GM23338 (cell line): ENCODE results near the gene GNB4. TPM values are rescaled to one million over a fixed set of nuclear protein-coding genes. Genes with fewer than 3 reads are reported as not detected.

ENCODE experiments used
- ATAC-seq: fragments of 200-7000 bp; cut with Tn5 transposase; 3 replicates; pipeline ENCODE4 v1.9.1; 2020
- DNase-seq: peaks from one replicate; pipeline ENCODE4 v3.0.0-alpha.2; 2015; ENCODE audit warnings: low spot score
- H2AFZ ChIP-seq: fragments of 200-600 bp; sonication (generic); 2 replicates; pipeline ENCODE4 v1.8.0; 2016; ENCODE audit warnings: antibody characterized with exemption, mild to moderate bottlenecking, moderate library complexity
- H3F3A ChIP-seq: fragments of 200-600 bp; sonication (generic); replicated peaks from 2 replicates; pipeline ENCODE4 v1.8.0; 2017; ENCODE audit warnings: antibody characterized with exemption, mixed run types, low read depth
- H3K27ac ChIP-seq: fragments of 200-600 bp; sonication (generic); 2 replicates; pipeline ENCODE4 v1.6.1; 2016; ENCODE audit warnings: low read depth
- H3K27me3 ChIP-seq: fragments of 200-600 bp; sonication (generic); 2 replicates; pipeline ENCODE4 v1.8.0; 2016; ENCODE audit warnings: mild to moderate bottlenecking, mixed run types, moderate library complexity; ENCODE audit not compliant: insufficient read depth
- H3K36me3 ChIP-seq: fragments of 200-600 bp; sonication (generic); 2 replicates; pipeline ENCODE4 v1.8.0; 2016; ENCODE audit warnings: mild to moderate bottlenecking; ENCODE audit not compliant: insufficient read depth
- H3K4me1 ChIP-seq: fragments of 200-600 bp; sonication (generic); 2 replicates; pipeline ENCODE4 v1.8.0; 2016; ENCODE audit warnings: mild to moderate bottlenecking, moderate library complexity; ENCODE audit not compliant: insufficient read depth
- H3K4me2 ChIP-seq: fragments of 200-600 bp; sonication (generic); 2 replicates; pipeline ENCODE4 v1.7.1; 2017; ENCODE audit warnings: mixed run types
- H3K4me3 ChIP-seq: fragments of 200-600 bp; sonication (generic); 2 replicates; pipeline ENCODE4 v1.6.1; 2016; ENCODE audit warnings: mixed run types
- H3K79me2 ChIP-seq: fragments of 200-600 bp; sonication (generic); replicated peaks from 2 replicates; pipeline ENCODE4 v1.8.0; 2017; ENCODE audit warnings: mild to moderate bottlenecking; ENCODE audit not compliant: insufficient read depth
- H3K9me2 ChIP-seq: fragments of 200-600 bp; sonication (generic); 2 replicates; pipeline ENCODE4 v1.8.0; 2017; ENCODE audit not compliant: insufficient read depth
- H4K20me1 ChIP-seq: fragments of 200-600 bp; sonication (generic); replicated peaks from 2 replicates; pipeline ENCODE4 v1.8.0; 2017; ENCODE audit warnings: mild to moderate bottlenecking; ENCODE audit not compliant: insufficient read depth
- H3K27ac Mint-ChIP-seq: 2 replicates; pipeline ENCODE4 v1.8.0; 2020; ENCODE audit warnings: inconsistent platforms, mild to moderate bottlenecking, moderate library complexity, mixed read lengths
- H3K27me3 Mint-ChIP-seq: 3 replicates; pipeline ENCODE4 v1.8.0; 2022; ENCODE audit warnings: low read depth, mild to moderate bottlenecking, moderate library complexity, mixed read lengths, inconsistent platforms; ENCODE audit not compliant: insufficient read depth, poor library complexity
- H3K36me3 Mint-ChIP-seq: 3 replicates; pipeline ENCODE4 v1.8.0; 2021; ENCODE audit warnings: low read depth, mild to moderate bottlenecking, inconsistent platforms, moderate library complexity, mixed read lengths
- H3K4me1 Mint-ChIP-seq: 3 replicates; pipeline ENCODE4 v1.8.0; 2020; ENCODE audit warnings: mild to moderate bottlenecking, inconsistent platforms, mixed read lengths
- H3K4me3 Mint-ChIP-seq: 3 replicates; pipeline ENCODE4 v1.8.0; 2021; ENCODE audit warnings: moderate library complexity, mild to moderate bottlenecking, inconsistent platforms, mixed read lengths
- H3K9me3 Mint-ChIP-seq: 3 replicates; pipeline ENCODE4 v1.8.0; 2020; ENCODE audit warnings: moderate library complexity, mild to moderate bottlenecking, inconsistent platforms, mixed read lengths
- CREB1 ChIP-seq: fragments of 250-450 bp; sonication (Bioruptor Pico); IDR thresholded peaks from 2 replicates; pipeline ENCODE4 v1.5.0; 2020; ENCODE audit warnings: low read depth, mild to moderate bottlenecking, moderate library complexity
- CTCF ChIP-seq, 2 experiments: fragments of 200-600 bp in 1 of 2; sonication (generic) in 1 of 2; conservative IDR thresholded peaks; 2 replicates each; pipeline versions ENCODE4 v1.5.1 to v1.6.1; 2016 to 2017; ENCODE audit warnings: antibody characterized with exemption in 2 of 2, low read depth in 2 of 2, mild to moderate bottlenecking in 2 of 2, moderate library complexity in 1 of 2
- EZH2 ChIP-seq: fragments of 200-600 bp; sonication (generic); IDR thresholded peaks from one replicate; pipeline ENCODE4 v1.8.0; 2017; ENCODE audit warnings: antibody characterized with exemption, mild to moderate bottlenecking, low read depth; ENCODE audit not compliant: unreplicated experiment
- EZH2phosphoT487 ChIP-seq: fragments of 200-600 bp; sonication (generic); IDR thresholded peaks from one replicate; pipeline ENCODE4 v1.8.1; 2018; ENCODE audit warnings: antibody characterized with exemption; ENCODE audit not compliant: unreplicated experiment
- JUNB ChIP-seq: IDR thresholded peaks from one replicate; pipeline ENCODE4 v1.6.1; 2016; ENCODE audit warnings: antibody characterized with exemption; ENCODE audit not compliant: unreplicated experiment
- NANOG ChIP-seq: IDR thresholded peaks from 2 replicates; pipeline ENCODE4 v1.6.1; 2016; ENCODE audit warnings: antibody characterized with exemption, borderline replicate concordance
- POLR2AphosphoS5 ChIP-seq: IDR thresholded peaks from 2 replicates; pipeline ENCODE4 v1.6.1; 2016; ENCODE audit warnings: antibody characterized with exemption, low read depth
- STAT1 ChIP-seq: IDR thresholded peaks from one replicate; pipeline ENCODE4 v1.6.1; 2016; ENCODE audit warnings: antibody characterized with exemption; ENCODE audit not compliant: unreplicated experiment
- ZNF114 ChIP-seq: fragments of 250-450 bp; sonication (Bioruptor Pico); IDR thresholded peaks from 2 replicates; pipeline ENCODE4 v1.5.0; 2020; ENCODE audit warnings: mild to moderate bottlenecking, moderate library complexity
- ZNF331 ChIP-seq: fragments of 250-450 bp; sonication (Bioruptor Pico); IDR thresholded peaks from 2 replicates; pipeline ENCODE4 v1.5.0; 2020; ENCODE audit warnings: low read depth, mild to moderate bottlenecking, moderate library complexity
- polyA plus RNA-seq: library from polyadenylated mRNA; unstranded; fragments of >200 nt; fragmentation: Nextera tagmentation; extraction: Ambion mirVana; gene quantifications from 2 replicates; pipeline ENCODE4 v1.2.1, GENCODE V29; 2016
- total RNA-seq: library from RNA; depleted of rRNA; stranded (reverse); fragments of >200 nt; shearing (Covaris generic); gene quantifications from 2 replicates; pipeline ENCODE4 v1.2.3, GENCODE V29; 2014
- TF ChIP-seq, protein P1 (sequence below): fragments of 250-450 bp; sonication (Bioruptor Pico); IDR thresholded peaks from 2 replicates; pipeline ENCODE4 v1.5.0; 2020; ENCODE audit warnings: mild to moderate bottlenecking, moderate library complexity
- TF ChIP-seq, protein P2 (sequence below): IDR thresholded peaks from one replicate; pipeline ENCODE4 v1.6.1; 2018; ENCODE audit warnings: antibody characterized with exemption; ENCODE audit not compliant: unreplicated experiment
- TF ChIP-seq, protein P3 (sequence below): IDR thresholded peaks from 2 replicates; pipeline ENCODE4 v1.6.1; 2016; ENCODE audit warnings: antibody characterized with exemption

Gene GNB4
- total and polyA plus RNA-seq, 2 experiments from 2014 or later, result 11.3 to 28.4 TPM

DNA sequence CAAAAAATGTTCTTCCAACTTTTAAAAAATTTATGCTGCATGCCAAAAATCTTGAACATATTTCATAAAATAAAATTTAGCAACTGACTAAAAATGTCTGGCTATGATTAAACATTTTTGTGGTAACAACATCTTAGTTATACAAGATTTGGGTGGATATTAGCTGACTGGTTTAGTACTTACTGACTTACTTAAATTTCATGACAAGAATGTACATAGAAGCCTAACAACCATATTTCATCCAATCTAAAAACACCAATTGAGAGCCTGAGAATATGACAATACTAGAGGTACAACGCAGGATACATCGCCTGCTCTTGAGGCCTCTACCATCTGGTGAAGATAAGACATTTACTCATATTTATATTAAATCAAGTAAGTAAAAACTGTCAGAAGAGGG is 34.6 kb downstream of the GNB4 start:
- no peak overlapping the region for H3K27ac Mint-ChIP-seq
- no peak overlapping the region for H3K4me2 ChIP-seq
- no peak for DNase-seq
- no peaks in the 10 kb centered on the region for H3K36me3 ChIP-seq
- ATAC-seq, result no peak
- no peaks in the 10 kb centered on the region for H3F3A ChIP-seq
- TF ChIP-seq ZNF114 (CRISPR knock-in tag) (no peak), ZNF331 (CRISPR knock-in tag) (no peak), EZH2 (no peak), NANOG (no peak), CREB1 (CRISPR knock-in tag) (no peak), STAT1 (no peak), POLR2AphosphoS5 (no peak), JUNB (no peak), CTCF (conservative IDR thresholded peaks at IDR 0.05; ENCODE audit: low read depth in 2 of 2) (no peak), EZH2phosphoT487 (no peak)
- TF ChIP-seq, protein P1, sequence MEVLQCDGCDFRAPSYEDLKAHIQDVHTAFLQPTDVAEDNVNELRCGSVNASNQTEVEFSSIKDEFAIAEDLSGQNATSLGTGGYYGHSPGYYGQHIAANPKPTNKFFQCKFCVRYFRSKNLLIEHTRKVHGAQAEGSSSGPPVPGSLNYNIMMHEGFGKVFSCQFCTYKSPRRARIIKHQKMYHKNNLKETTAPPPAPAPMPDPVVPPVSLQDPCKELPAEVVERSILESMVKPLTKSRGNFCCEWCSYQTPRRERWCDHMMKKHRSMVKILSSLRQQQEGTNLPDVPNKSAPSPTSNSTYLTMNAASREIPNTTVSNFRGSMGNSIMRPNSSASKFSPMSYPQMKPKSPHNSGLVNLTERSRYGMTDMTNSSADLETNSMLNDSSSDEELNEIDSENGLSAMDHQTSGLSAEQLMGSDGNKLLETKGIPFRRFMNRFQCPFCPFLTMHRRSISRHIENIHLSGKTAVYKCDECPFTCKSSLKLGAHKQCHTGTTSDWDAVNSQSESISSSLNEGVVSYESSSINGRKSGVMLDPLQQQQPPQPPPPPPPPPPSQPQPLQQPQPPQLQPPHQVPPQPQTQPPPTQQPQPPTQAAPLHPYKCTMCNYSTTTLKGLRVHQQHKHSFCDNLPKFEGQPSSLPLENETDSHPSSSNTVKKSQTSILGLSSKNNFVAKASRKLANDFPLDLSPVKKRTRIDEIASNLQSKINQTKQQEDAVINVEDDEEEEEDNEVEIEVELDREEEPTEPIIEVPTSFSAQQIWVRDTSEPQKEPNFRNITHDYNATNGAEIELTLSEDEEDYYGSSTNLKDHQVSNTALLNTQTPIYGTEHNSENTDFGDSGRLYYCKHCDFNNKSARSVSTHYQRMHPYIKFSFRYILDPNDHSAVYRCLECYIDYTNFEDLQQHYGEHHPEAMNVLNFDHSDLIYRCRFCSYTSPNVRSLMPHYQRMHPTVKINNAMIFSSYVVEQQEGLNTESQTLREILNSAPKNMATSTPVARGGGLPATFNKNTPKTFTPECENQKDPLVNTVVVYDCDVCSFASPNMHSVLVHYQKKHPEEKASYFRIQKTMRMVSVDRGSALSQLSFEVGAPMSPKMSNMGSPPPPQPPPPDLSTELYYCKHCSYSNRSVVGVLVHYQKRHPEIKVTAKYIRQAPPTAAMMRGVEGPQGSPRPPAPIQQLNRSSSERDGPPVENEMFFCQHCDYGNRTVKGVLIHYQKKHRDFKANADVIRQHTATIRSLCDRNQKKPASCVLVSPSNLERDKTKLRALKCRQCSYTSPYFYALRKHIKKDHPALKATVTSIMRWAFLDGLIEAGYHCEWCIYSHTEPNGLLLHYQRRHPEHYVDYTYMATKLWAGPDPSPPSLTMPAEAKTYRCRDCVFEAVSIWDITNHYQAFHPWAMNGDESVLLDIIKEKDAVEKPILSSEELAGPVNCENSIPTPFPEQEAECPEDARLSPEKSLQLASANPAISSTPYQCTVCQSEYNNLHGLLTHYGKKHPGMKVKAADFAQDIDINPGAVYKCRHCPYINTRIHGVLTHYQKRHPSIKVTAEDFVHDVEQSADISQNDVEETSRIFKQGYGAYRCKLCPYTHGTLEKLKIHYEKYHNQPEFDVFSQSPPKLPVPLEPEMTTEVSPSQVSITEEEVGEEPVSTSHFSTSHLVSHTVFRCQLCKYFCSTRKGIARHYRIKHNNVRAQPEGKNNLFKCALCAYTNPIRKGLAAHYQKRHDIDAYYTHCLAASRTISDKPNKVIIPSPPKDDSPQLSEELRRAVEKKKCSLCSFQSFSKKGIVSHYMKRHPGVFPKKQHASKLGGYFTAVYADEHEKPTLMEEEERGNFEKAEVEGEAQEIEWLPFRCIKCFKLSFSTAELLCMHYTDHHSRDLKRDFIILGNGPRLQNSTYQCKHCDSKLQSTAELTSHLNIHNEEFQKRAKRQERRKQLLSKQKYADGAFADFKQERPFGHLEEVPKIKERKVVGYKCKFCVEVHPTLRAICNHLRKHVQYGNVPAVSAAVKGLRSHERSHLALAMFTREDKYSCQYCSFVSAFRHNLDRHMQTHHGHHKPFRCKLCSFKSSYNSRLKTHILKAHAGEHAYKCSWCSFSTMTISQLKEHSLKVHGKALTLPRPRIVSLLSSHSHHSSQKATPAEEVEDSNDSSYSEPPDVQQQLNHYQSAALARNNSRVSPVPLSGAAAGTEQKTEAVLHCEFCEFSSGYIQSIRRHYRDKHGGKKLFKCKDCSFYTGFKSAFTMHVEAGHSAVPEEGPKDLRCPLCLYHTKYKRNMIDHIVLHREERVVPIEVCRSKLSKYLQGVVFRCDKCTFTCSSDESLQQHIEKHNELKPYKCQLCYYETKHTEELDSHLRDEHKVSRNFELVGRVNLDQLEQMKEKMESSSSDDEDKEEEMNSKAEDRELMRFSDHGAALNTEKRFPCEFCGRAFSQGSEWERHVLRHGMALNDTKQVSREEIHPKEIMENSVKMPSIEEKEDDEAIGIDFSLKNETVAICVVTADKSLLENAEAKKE, result no peak
- TF ChIP-seq, protein P2, sequence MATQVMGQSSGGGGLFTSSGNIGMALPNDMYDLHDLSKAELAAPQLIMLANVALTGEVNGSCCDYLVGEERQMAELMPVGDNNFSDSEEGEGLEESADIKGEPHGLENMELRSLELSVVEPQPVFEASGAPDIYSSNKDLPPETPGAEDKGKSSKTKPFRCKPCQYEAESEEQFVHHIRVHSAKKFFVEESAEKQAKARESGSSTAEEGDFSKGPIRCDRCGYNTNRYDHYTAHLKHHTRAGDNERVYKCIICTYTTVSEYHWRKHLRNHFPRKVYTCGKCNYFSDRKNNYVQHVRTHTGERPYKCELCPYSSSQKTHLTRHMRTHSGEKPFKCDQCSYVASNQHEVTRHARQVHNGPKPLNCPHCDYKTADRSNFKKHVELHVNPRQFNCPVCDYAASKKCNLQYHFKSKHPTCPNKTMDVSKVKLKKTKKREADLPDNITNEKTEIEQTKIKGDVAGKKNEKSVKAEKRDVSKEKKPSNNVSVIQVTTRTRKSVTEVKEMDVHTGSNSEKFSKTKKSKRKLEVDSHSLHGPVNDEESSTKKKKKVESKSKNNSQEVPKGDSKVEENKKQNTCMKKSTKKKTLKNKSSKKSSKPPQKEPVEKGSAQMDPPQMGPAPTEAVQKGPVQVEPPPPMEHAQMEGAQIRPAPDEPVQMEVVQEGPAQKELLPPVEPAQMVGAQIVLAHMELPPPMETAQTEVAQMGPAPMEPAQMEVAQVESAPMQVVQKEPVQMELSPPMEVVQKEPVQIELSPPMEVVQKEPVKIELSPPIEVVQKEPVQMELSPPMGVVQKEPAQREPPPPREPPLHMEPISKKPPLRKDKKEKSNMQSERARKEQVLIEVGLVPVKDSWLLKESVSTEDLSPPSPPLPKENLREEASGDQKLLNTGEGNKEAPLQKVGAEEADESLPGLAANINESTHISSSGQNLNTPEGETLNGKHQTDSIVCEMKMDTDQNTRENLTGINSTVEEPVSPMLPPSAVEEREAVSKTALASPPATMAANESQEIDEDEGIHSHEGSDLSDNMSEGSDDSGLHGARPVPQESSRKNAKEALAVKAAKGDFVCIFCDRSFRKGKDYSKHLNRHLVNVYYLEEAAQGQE, result no peak
- TF ChIP-seq, protein P3, sequence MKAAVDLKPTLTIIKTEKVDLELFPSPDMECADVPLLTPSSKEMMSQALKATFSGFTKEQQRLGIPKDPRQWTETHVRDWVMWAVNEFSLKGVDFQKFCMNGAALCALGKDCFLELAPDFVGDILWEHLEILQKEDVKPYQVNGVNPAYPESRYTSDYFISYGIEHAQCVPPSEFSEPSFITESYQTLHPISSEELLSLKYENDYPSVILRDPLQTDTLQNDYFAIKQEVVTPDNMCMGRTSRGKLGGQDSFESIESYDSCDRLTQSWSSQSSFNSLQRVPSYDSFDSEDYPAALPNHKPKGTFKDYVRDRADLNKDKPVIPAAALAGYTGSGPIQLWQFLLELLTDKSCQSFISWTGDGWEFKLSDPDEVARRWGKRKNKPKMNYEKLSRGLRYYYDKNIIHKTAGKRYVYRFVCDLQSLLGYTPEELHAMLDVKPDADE, result no peak
- no peak overlapping the region for H2AFZ ChIP-seq
- no peaks in the 10 kb centered on the region for H3K27me3 ChIP-seq
- H3K4me1 Mint-ChIP-seq, result no peaks in the 10 kb centered on the region
- no peak overlapping the region for H3K4me3 ChIP-seq
- no peak overlapping the region for H3K27ac ChIP-seq
- no peaks in the 10 kb centered on the region for H3K4me1 ChIP-seq
- H3K9me2 ChIP-seq, result no peaks in the 10 kb centered on the region
- no peak overlapping the region for H3K4me3 Mint-ChIP-seq
- H4K20me1 ChIP-seq, result no peaks in the 10 kb centered on the region
- H3K9me3 Mint-ChIP-seq, result no peaks in the 10 kb centered on the region
- H3K36me3 Mint-ChIP-seq, result peaks cover 4% of the 10 kb centered on the region; the same call in 1 of the 3 replicates
- H3K79me2 ChIP-seq, result no peaks in the 10 kb centered on the region
- H3K27me3 Mint-ChIP-seq, result no peaks in the 10 kb centered on the region
